GM12875 (cell line): ENCODE data around the gene PTGER1.
A peak's percentile ranks its signal among the peaks of the same experiment; 100 is the strongest.
"Not testable (repeated sequence)": the region's sequence is repeated elsewhere in the genome, so short reads cannot be mapped to it uniquely, and the experiment has no call there.

Experiments used
- H3K4me3 ChIP-seq: one replicate; pipeline ENCODE4 v1.5.1; 2011; ENCODE audit warnings: low read depth, low read length, control low read depth
- TF ChIP-seq, protein P1 (sequence below): IDR thresholded peaks from 2 replicates; pipeline ENCODE4 v1.5.1; 2011; ENCODE audit warnings: low read depth, mild to moderate bottlenecking, control low read depth, inconsistent platforms, low read length, moderate library complexity, borderline replicate concordance; ENCODE audit not compliant: insufficient read depth

Gene PTGER1

DNA sequence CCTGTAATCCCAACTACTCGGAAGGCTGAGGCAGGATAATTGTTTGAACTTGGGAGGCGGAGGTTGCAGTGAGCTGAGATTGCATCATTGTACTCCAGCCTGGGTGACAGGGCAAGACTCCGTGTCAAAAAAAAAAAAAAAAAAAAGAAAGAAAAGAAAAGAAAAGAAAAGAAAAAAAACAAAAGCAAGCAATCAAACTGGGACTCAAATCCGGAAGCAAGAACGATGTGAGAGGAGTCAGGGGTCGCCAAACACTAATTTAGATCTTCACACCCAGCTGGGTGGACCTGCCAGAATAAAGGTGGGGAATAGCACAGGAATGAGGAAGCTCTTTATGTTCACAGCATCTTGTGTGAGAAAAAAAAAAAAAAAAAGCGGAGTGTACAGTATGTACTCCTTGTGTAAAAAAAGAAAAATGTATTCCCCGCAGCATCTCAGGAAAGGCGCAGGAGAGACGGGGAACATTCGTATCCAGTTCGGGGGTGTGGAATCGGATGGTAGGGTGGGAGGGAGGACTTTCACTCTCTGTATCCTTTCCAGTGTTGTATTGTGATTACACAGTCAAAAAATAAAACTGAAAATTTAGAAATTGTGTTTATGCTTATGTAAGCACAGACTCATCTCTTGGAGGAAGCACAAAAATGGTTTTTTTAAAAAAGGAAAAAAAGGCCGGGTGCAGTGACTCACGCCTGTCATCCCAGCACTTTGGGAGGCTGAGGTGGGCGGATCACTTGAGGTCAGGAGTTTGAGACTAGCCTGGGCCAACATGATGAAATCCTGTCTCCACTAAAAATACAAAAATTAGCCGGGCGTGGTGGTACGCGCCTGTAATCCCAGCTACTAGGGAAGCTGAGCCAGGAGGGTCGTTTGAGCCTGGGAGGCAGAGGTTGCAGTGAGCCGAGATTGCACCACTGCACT is 35.4 kb upstream of the PTGER1 start:
- no peak overlapping the region for H3K4me3 ChIP-seq
- TF ChIP-seq, protein P1, sequence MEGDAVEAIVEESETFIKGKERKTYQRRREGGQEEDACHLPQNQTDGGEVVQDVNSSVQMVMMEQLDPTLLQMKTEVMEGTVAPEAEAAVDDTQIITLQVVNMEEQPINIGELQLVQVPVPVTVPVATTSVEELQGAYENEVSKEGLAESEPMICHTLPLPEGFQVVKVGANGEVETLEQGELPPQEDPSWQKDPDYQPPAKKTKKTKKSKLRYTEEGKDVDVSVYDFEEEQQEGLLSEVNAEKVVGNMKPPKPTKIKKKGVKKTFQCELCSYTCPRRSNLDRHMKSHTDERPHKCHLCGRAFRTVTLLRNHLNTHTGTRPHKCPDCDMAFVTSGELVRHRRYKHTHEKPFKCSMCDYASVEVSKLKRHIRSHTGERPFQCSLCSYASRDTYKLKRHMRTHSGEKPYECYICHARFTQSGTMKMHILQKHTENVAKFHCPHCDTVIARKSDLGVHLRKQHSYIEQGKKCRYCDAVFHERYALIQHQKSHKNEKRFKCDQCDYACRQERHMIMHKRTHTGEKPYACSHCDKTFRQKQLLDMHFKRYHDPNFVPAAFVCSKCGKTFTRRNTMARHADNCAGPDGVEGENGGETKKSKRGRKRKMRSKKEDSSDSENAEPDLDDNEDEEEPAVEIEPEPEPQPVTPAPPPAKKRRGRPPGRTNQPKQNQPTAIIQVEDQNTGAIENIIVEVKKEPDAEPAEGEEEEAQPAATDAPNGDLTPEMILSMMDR, result no peak

DNA sequence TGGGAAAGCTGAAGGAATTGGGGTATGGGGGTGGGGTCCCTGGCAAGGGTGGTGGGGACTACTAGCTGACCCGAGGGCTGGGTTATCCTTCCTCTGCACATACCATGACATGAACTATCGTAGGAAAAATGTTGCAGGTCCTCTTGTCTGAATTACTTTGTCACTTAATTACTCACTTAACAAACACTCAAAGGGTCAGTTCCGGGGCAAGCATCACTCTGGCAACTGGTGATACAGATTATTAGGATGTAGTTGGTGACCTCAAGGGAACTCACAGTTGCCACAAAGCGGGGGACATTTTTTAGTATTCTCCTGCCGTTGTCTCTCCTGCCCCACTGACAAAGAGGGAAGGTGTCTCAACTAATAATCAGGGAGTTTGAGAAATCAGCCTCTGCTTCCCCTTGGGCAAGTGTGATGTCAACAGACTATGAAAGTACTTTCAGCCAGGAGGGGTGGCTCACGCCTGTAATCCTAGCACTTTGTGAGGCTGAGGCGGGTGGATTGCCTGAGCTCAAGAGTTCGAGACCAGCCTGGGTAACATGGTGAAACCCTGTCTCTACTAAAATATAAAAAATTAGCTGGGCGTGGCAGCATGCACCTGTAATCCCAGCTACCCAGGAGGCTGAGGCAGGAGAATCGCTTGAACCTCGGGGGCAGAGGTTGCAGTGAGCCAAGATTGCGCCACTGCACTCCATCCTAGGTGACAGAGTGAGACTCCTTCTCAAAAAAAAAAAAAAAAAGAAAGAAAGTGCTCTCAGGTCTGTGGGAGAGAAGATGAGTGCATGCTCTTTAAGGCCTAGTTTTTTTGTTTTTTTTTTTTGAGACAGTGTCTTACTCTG is 32.8 kb upstream of the PTGER1 start:
- H3K4me3 ChIP-seq, result no peak overlapping the region
- TF ChIP-seq, protein P1, result no peak

- TF ChIP-seq, protein P1, result peak; percentile 90
- H3K4me3 ChIP-seq, result no peak overlapping the region
Observed at GRCh38 chr19:14505488-14506239, 30.5 kb upstream of the PTGER1 start.

- not testable (repeated sequence) for H3K4me3 ChIP-seq
Observed at GRCh38 chr19:14504575-14504974, 29.4 kb upstream of the PTGER1 start.

GRCh38 chr19:14503285-14503684 is 28.1 kb upstream of the PTGER1 start:
- TF ChIP-seq, protein P1, result no peak
- H3K4me3 ChIP-seq, result no peak overlapping the region

GRCh38 chr19:14502334-14503092 is 27.4 kb upstream of the PTGER1 start:
- TF ChIP-seq, protein P1, result no peak
- no peak overlapping the region for H3K4me3 ChIP-seq
